NOMO-1 treated with dmso at 0.1 percent for 144 hours (cell line): ENCODE measurements around the gene HNRNPUL1.
"Not testable (repeated sequence)": the region's sequence is repeated elsewhere in the genome, so short reads cannot be mapped to it uniquely, and the experiment has no call there.

Source experiments
- DNase-seq: peaks from one replicate; lab custom pipeline; 2025; ENCODE audit not compliant: unreplicated experiment; lab: John Stamatoyannopoulos, UW

Gene HNRNPUL1

DNA sequence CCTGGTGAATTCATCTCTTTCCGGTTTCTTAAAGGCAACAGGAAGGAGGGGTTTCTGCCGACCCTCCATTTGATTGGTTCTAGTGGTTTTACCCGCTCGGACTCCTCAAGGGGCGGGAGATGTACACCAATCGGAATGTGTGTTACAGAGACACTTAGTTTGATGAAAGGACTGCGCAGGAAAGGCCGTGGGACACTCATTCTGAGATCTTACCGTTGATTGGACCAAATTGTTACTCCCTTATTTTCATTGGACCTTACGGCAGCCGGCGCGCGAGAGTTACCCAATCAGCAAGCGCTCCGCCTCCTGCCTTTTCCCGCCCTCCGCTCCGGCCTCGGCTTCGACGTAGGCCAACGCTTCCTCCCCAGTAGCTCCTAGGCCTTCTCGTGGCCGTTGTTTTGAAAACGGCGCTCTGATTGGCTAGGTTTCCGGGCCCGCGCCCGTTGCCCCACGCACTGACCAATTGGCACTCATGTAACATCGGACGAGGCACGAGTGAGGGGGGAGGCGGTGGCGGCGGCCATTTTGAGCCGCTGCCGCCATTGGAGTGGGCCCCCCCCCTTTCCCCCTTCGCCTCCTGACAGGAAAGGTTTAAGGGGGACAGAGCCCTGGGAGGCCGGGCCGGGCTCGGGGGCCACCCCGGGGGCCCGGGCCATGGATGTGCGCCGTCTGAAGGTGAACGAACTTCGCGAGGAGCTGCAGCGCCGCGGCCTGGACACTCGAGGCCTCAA is at the start of gene HNRNPUL1:
Gene HNRNPUL1 (plus strand): TSS at position 523 of the 731 bp plus-strand sequence. CDS start 132 bp downstream, at position 655.
- peak; percentile 100 for DNase-seq

DNA sequence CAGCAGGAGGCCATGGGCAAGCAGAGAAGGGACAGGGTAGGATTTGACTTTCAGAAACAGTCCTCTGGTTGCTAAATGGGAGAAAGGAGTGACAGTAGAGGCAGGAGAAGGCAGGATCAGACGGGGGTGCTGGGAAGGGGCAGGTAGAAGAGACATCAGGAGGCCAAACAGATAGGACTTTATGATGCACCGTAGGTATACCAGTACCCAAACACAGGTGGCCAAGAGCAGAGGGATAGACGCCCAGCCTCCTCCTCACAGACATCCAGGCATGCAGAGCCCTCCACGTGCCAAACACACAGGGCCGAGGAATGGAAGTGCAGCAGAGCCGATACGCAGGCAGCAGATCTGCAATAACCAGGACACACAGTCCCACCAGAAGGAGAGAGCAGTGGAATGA is 46.4 kb upstream of the HNRNPUL1 start:
- DNase-seq = no peak

DNA sequence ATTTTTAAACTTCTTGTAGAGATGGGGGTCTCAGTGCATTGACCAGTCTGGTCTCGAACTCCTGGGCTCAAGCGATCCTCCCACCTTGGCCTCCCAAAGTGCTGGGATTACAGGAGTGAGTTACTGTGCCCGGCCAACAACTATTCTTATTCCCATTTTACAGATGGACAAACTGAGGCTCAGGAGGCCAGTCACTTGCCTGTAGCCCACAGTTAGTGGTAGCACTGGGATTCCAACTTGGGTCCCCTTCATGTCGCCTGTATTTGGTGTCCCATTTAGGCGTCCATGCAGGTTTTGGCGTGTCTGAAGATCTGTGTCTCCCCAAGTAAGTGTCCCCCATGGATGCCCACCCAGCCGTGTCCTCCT is 45.9 kb upstream of the HNRNPUL1 start:
- no peak for DNase-seq

DNA sequence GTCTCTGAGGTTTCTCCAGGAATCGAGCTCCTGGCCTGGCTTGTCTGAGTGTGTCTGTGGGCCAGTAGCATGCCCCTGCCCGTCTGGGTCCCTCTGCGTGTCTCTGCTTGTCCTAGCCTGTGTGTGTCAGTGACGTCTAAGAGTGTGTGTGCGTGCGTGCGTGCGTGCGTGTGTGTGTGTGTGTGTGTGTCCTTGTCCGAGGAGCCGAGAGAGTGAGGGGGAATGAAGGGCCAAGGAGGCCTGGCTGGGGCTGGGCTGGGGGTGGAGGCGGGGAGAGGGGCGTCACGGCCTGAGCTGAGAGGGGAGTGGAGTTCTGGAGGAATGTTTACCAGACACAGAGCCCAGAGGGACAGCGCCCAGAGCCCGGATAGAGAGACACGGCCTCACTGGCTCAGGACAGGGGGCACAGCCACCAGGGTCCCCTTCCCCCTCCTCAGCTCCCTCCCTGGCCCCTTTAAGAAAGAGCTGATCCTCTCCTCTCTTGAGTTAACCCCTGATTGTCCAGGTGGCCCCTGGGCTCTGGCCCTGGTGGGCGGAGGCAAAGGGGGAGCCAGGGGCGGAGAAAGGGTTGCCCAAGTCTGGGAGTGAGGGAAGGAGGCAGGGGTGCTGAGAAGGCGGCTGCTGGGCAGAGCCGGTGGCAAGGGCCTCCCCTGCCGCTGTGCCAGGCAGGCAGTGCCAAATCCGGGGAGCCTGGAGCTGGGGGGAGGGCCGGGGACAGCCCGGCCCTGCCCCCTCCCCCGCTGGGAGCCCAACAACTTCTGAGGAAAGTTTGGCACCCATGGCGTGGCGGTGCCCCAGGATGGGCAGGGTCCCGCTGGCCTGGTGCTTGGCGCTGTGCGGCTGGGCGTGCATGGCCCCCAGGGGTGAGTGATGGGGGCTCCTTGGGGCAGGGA is 45.3 kb upstream of the HNRNPUL1 start, which contains the start of gene AXL:
Gene AXL (plus strand): TSS at position 609 of the 893 bp plus-strand sequence. CDS start 170 bp downstream, at position 779.
- no peak for DNase-seq

DNA sequence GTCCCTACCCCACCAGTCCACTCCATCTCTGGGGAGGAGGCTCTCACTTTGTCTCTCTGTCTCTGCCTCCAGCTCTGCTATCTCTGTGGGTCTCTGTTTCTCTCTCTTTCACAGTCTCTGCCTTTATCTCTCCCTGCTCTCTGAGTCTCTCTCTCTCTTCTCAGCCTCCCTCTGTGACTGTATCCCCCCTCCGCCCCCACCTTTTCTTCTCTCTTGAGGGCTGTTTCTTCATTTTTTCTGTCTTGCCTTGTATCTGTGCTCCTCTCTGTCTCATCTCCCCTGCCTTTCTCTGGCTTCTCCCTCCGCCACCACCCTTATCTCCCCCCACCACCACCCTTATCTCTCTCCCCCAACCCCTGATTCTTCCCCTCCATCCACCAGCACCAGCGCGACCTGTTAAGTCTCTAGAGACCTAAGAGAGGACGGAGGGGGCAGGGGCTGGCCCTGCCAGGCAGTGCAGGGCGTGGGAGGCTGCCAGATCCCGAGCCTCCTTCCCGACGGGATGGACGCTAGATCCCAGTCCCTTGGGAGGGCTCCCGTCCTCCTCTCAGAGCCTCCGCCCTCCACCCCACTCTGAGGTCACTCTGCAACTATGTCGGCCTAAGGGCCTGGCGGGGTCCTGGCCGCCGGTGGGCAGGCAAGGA is 44.1 kb upstream of the HNRNPUL1 start:
- no peak for DNase-seq

DNA sequence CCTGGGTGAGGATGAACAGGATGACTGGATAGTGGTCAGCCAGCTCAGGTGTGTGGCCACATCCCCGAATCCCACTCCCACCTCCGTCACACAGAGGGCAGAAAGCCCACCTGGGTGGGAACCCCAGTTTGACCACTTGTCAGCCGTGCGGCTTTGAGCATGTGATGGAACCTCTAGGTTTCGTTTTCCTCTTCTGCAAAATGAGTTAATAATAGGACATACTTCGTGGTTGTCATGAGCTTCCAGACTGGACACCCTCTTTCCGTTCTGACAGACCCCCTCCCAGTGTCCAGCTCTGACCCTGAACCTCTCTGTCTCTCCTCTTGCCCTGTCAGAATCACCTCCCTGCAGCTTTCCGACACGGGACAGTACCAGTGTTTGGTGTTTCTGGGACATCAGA is 43.4 kb upstream of the HNRNPUL1 start:
- DNase-seq = no peak

DNA sequence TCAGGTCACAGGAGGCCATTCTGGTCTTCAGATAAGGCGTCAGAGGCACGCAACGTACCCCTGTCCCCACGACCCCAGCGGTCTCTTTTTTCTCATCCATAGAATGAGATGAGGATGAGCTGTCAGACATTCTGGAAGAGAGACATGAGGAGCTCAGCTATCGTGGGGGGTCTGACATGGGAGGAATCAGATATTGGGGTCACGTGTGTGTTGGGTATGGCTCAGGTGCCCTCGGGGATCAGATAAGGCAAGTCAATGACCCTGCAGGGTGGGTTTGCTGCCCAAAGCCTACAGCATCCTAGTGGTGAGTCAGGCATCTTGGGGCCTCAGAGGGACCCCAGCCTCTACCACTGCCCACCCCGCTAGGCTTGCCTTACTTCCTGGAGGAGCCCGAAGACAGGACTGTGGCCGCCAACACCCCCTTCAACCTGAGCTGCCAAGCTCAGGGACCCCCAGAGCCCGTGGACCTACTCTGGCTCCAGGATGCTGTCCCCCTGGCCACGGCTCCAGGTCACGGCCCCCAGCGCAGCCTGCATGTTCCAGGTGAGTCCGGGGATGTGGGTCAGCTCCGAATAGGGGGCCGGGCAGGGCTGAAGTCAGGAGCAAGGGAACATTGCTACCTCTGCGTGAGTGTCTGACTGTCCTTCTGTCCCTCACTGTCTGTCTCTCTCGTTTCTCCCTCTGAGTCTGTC is 42.5 kb upstream of the HNRNPUL1 start:
- DNase-seq = no peak

DNA sequence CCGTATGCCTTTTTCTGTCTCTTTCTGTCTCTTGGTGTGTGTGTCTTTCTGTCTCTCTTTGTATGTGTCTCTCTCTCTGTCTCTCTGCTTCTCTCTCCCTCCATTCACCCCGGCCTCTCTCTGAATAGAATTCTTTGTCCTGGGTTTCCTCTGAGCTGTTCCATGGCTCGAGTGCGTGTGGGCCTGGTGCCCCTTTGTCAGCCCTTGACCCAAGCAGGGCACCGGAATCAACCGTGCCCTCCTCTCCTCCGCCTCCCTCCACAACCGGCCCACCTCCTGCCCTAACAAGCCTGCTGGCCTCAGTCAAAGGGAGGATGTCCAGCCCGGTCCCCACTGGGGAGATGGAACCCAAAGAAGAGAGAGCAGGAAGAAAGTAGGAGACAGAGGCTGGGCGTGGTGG is 41.9 kb upstream of the HNRNPUL1 start:
- DNase-seq = no peak

DNA sequence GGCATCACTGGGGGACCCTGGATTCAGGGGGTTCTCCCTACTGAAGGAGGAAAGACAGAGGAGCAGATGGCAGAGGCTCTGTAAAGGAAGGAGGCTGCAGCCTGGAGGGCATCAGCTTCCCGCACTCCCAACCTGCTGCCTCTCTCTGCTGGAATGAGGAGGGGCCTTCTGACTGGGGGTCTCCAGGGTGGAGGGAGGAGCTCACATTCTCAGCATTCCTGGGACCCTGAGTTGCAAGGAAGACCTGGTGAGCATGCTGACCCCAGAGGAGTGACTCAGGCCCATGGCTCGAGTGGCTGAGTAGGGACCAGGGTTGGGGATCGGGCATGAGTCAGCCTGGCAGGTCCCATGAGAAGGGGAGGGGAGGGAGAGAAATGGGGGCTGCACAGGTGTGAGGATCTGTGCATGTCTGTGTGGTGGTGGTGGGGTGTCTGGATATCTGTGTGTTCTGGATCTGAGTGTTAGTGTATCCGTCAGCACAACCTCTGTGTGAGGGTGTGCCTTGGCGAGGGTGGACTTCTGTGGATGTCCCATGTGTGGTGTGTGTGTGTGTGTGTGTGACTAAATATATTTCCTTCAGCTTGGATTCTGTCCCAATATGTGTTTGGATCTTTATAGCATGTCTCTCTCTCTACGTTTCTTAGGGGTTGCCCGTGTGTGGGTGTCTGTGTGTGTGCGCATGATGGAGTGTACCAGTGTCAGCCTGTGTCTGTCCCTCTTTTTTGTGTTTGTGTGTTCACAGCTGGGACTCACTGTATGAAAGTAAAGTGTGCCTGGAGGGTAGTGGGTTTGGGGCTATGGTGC is 40.5 kb upstream of the HNRNPUL1 start:
- no peak for DNase-seq

DNA sequence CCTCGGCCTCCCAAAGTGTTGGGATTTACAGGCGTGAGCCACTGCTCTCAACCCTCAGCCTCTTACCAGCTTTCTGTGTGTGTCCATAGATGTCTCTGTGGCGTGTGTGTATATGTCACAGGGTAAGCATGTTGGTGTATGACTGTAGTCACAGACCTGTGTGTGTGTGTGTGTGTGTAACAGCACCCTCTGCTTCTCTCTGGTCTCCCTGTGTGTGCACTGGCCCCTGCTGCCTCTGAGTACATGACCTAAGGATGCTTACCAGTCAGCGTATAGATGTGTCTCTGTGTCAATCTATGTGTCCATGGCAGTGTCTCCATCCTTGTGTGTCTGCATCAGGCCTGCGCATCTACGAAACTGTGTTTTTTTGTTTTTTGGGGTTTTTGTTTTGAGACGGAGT is 39.5 kb upstream of the HNRNPUL1 start:
- no peak for DNase-seq

DNA sequence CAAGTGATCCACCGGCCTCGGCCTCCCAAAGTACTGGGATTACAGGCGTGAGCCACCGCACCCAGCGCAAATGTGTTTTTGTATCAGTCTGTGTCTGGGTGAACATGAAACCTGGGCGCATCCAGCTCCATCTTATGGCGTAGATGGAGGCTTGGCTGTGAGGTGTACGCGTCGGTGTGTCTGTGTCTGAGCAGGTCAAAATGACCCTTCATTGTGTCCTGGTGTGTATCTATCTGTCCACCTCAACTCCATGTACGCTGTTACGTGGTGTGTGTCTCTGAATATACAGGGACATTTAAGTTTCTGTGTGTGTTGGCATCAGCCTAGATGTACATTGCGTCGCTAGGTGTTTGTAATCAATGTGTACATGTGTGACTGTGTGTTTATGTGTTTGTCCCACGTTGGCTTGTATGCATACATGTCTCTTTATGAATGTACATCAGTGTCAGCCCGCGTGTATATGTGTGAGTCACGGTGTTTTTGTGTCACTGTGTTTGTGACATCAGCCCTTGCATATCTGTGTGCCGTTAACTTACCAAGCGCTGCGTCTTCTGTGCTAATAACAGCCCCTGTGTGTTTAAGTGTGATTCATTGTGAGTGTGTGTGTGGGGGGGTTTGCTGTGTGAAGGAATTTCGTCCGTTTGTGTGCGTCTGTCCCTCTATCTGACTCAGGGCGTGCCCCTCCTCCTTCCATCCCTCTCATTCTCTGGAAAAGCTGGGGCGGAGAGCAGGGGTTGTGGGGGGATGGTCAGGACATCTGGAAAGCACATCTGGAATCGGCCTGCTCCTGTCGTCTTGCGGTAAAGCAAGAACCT is 38.7 kb upstream of the HNRNPUL1 start:
- DNase-seq = no peak

DNA sequence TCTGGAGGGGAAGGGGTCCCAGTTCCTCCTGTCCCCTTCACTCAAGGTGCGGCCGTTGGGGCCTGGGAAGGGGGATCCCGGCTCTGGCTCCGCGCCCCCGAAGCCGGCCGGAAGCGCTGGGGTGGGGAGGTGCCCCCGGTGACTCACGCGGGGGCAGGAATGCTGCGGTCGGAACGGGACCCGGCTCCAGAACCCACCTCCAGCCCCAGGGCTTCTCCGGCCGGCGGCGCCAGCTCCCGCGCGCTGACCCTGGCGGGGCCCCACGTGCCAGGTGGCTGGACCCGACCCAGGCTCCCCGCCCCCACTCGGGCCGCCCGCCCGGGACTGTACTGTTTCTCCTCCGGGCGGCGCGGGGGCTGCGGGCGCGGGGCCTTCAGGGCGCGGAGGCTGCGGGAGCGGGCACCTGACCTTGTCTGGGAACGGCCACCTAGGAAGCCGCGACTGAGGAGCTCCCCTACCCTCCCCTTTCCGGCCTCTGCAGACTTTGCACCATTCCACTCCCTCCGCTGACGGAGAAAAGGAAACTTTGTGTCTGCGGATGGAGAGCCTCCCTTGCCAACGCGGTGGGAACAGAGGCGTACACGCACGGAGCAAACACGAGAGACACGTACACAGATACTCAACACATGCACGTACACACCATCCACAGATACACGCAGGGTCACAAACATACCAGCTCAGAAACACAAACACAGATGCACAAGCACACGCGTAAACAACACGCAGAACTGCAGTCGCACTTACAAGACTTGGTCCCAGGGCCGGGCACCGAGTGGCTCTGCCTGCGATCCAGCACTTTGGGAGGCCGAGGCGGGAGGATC is 37.9 kb upstream of the HNRNPUL1 start:
- DNase-seq = no peak

DNA sequence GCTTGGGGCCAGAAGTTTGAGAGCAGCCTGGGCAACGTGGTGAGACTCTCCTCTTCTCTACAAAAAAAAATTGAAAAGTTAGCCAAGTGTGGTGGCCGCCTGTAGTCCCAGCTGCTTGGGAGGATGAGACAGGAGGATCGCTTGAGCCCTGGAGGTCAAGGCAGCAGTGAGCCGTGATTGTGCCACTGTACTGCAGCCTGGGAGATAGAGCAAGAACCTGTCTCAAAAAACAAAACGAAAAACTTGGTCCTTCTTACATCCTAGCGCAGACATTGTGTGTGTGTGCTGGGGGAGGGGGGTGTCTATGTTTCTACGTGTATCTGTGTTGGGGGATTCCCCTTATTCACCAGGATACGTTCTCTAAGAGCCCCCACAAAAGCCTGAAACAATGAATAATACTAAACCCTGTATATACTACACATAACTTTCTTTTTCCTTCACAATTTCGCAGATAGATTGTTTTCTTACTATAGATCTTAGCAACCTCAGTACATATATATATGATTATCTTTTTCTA is 37.2 kb upstream of the HNRNPUL1 start:
- DNase-seq = no peak

DNA sequence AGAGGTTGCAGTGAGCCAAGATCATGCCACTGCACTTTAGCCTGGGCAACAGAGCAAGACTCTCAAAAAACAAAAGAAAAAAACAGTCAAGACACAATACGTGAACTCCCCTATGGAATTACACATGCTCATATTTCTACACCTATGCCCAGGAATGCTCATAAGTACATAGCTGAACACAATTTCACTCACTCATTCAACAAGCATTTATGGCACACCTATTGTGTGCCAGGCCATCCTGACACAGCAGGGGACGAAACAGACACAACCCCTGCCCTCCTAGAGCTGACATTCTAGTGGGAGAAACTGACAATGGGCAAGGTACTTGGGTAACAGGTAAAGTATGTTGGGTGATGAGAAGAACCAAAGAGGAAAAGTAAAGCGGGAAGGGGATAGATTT is 35.7 kb upstream of the HNRNPUL1 start:
- no peak for DNase-seq

DNA sequence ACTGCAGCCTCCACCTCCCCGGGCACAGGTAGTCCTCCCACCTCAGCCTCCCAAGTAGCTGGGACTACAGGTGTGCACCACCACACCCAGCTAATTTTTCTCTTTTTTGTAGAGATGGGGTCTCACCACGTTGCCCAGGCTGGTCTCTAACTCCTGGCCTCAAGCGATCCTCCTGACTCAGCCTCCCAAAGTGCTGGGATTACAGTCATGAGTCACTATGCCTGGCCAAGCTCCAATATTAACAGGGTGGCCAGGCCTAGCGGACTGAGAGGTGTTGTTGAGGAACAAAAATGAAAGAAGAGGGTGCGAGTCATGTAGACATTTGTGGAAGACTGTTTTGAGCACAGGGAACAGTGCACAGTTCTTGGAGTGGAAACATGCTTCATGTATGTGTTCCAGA is 34.8 kb upstream of the HNRNPUL1 start:
- DNase-seq = not testable (repeated sequence)

DNA sequence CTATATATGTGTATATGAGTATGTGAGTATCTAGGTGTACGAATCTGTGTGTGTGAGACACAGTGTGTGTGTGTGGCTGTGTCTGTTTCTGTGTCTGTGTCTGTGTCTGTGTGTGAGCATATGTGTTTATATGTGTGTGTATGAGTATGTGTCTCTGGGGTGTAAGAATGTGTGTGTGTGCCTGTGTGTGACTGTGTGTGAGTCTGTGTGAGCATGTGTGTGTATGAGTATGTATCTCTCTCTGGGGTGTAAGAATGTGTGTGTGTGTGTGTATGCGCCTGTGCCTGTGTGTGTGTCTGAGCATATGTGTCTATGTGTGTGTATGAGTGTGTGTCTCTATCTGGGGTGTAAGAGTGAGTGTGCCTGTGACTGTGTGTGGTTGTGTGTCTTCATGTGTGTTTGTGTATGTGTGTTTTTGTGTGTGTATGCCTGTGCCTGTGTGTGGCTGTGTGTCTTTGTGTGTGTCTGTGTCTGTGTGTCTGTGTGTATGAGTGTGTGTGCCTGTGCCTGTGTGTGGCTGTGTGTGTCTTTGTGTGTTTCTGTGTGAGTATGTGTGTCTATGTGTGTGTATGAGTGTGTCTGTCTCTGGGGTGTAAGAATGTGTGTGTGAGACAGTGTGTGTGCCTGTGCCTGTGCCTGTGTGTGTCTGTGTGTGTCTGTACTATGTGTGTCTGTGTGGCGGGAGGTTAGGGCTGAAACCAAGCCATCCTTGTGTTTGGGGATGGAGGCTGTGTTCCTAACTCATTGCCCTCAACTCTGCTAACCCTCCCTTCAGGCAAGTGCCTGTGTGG is 33.9 kb upstream of the HNRNPUL1 start:
- no peak for DNase-seq

DNA sequence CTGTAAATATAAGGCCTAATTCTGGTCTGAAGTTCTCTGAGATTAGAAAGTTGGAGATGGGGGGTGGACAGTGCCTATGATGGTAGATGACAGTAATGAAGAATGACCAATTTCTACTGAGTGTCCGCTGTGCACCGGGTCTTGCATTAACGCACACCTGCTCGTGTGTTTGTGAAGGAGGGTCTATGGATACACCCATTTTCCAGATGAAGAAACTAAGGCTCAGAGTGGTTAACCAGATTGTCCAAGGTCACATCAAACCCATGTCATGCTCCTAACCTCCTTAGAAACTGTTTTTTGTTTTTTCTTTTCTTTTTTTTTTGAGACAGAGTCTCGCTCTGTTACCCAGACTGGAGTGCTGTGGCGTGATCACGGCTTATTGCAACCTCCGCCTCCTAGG is 31.5 kb upstream of the HNRNPUL1 start:
- DNase-seq = no peak
